GM18909 (cell line): ENCODE results near the gene AIF1.

Source experiments
- ATAC-seq: cut with Tn5 transposase; IDR thresholded peaks from one replicate; pipeline ENCODE4 v1.9.1; 2021; ENCODE audit warnings: mild to moderate bottlenecking; ENCODE audit not compliant: unreplicated experiment, poor library complexity

The AIF1 gene

DNA sequence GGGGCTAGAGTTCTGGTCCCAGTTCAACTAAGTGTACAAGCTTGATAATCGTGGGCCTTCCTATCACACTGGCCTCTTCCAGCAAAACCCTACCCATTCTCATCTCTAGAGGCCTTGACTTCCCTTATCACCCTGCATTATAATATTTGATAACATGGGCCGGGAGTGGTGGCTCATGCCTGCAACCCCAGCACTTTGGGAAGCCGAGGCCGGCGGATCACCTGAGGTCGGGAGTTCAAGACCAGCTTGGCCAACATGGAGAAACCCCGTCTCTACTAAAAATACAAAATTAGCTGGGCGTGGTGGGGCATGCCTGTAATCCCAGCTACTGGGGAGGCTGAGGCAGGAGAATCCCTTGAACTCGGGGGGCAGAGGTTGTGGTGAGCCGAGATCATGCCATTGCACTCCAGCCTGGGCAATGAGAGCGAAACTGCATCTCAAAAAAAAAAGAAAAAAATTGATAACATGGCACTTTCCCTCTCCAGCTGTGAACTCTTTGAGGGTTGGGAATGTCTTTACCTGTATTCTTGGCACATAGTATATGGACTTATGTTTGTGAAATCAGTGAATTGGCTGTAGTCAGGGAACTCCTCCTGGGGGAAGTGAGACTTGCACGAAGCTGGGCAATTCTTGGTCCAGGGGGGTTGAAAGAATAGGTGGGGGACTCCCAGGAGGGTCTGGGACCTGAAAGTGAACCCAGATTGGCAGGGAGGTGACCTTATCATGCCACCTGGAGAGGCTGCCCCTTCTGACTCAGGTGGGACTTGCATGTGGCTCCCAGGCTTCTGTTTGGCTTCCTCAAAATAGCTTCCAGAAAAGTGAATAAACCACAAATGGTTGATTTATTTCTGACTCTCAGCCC, 46.5 kb downstream of the AIF1 start:
- no peak for ATAC-seq

- ATAC-seq, result no peak
Observed at GRCh38 chr6:31662124-31662723, 47.2 kb downstream of the AIF1 start.

GRCh38 chr6:31663126-31663960, 48.3 kb downstream of the AIF1 start:
- ATAC-seq, result no peak

DNA sequence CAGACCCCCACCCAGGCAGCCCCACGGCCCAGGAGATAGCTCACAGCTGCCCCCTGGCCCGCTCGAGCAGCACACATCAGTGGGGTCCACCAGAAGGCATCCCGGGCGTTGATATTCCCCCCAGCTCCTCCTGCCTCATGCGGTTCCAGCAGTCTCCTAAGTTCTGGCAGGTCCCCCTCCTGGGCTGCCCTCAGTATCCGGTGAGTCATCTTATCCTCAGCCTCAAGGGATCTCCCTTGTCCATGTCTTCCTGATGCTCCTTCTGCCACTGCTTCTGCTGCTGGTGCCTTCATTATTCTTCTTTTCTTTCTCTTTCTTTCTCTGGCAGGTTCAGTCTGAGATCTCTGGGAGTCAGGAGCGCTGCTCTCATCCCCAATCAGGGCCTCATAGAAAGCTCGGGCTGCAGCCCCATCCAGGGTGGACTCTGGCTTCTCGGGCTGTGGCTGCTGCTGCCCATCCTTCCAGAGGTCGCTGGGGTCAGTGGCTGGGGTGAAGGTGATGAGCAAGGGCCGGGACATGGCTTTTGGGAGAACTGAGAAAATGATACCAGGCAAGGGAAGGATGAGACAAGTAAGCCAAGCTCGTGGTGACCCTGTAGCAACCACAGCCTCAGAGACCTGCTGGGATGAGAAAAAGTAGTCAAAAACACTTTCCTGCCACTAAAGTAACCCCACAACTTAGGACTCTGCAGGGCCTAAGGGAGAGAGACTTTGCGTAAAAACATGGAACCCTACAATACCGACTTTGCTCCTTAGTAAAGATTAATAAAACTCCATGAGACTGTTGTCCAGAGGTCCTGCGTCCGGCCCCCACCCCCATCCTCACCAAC, 49.1 kb downstream of the AIF1 start:
- no peak for ATAC-seq

DNA sequence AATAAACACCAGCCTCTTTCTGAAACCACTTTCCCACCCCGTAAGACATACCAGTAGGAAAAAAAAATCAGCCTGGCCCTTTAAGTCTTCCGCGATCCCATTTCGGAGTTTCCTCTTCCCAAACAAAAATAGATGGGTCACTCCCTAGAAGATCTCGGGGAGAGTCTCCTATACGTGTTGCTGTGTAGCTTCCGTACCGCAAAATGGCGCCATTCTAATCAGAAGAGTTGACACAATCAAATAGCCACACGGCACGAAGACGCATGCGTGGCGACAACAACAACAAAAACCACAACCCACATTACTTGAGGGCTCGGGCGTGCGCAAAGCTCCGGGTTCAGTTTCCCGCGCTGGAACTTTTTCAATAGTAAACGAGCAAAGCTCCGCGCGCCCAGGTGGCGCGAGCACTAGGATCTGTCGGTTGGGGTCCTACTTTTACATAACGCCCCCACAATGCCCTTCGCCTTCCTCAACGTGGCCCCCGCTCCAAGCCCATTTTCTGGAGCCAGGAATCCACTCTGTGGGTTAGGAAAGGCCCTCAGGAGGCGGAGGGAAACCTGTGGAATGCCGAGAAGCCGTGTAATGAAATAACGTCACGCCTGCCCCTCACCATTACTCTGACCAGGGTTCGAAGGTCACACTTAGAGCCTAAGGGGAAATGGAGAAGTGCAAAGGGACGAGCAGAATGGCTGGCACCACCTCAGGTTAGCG, 49.9 kb downstream of the AIF1 start, which contains the start of gene GPANK1:
Gene GPANK1 (minus strand): TSS at position 208 of the 711 bp plus-strand sequence. CDS start 519 bp downstream, outside the sequence.
- ATAC-seq, result peak; percentile 31

DNA sequence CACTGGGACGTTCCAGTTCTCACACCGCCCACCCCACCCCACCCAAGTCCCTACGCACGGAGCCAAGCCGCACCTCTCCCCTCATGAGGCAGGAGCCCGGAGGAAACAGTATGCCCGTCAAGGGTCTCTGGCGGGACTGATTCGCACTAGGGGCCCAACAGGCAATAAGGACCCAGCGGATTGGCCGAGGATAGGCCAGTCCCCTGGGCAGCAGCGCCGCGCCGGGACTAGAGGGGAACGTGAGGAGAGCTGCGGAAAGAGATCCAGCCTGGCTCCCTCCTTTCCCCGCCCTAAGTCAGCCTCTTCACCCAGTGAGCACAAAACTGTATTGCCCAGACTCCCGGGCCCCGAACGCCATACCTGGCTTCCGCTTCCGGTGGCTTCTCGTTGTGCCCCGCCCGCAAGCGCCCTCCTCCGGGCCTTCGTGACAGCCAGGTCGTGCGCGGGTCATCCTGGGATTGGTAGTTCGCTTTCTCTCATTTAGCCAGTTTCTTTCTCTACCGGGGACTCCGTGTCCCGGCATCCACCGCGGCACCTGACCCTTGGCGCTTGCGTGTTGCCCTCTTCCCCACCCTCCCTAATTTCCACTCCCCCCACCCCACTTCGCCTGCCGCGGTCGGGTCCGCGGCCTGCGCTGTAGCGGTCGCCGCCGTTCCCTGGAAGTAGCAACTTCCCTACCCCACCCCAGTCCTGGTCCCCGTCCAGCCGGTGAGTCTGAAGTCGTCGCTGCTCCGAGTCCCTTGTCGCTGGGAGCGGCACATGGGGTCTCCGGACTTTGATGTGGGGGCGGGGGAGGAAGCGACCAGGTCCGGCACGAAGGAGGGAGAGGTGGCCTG, 50.7 kb downstream of the AIF1 start, which contains the start of gene CSNK2B:
Gene CSNK2B (plus strand): TSS at position 580 of the 836 bp plus-strand sequence. CDS start 752 bp downstream, outside the sequence.
- peak; percentile 79 for ATAC-seq

DNA sequence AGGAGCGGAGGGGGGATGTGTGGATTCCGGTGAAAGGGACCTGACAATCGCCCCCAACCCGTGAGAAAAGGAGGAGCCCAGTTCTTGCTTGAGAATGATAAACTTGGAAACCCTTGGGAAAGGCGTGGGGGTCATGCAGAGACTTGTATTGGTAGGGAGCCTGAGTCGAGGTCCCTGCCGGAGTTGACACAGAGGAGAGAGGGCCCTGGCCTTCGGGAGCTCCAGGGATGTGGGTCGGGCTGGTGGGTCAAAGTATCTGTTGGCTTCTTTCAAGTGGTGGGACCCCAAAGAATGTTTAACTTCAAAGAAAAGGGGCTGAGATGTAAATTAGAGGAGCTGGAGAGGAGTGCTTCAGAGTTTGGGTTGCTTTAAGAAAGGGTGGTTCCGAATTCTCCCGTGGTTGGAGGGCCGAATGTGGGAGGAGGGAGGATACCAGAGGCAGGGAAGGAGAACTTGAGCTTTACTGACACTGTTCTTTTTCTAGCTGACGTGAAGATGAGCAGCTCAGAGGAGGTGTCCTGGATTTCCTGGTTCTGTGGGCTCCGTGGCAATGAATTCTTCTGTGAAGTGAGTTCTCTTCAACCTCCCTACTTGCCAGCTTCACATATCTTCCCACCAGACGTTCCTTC, 51.4 kb downstream of the AIF1 start:
- no peak for ATAC-seq
